HG03521 (cell line): ENCODE data around the gene UBE2E3.
"Not testable (repeated sequence)": the region's sequence is repeated elsewhere in the genome, so short reads cannot be mapped to it uniquely, and the experiment has no call there.

Experiments
- ATAC-seq: cut with Tn5 transposase; IDR thresholded peaks from one replicate; pipeline ENCODE4 v1.9.1; 2021; ENCODE audit warnings: mild to moderate bottlenecking, moderate library complexity; ENCODE audit not compliant: unreplicated experiment

UBE2E3 gene

DNA sequence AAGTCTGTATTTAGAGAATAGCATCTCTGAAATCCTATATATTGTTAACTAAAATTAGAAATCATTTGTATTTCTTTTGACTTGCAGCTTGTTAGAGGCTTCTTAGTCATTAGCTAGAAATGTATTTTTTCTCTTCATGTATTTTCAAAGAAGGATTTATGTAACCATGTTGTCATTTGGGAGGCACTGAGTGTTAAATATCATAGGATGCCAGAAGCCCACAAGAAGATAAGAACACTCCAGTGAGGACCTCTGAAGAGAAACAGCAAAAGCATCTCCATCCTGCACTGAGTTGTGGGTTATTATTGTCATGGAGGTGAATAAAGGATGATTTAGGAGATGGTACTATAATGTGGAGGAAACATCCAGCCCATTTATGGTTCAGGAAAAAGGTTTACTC is 93.5 kb downstream of the UBE2E3 start:
- no peak for ATAC-seq

DNA sequence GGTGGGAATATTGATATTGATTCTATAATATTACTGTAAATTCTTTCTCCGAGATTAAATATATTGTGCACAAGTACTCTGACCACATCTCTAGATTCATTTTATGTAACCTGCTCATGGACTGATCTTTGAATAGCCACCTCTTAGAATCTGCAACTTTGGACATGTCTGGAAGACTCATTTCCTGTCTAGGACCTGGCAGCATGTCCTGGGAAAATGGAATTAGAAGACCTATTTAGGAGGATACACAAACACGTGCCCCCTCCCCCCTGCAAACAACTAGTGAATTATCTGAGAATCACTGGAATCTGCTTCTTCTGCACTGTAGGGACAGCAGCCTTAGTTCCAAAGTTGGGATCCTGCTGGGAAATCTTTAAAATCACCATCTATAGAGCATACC is 94.1 kb downstream of the UBE2E3 start:
- ATAC-seq = no peak

DNA sequence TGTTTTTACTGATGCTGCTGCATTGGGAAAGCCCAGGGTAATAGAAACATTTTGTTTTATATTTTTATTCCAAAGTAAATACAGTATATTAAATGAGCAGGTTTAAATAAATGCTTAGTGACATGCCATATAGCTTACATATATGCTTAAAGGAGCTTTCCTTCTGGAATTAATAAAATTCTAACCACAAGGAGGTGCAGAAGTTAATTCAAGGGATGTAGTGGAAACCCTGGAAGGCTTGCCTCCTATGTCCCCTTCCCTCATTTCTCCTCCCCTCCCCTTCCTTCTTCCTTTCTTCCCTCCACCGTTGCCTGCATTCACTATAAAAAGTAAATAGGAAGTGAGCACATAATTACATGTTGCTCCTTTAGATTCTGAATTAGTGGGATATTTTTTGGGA is 96.3 kb downstream of the UBE2E3 start:
- no peak for ATAC-seq

DNA sequence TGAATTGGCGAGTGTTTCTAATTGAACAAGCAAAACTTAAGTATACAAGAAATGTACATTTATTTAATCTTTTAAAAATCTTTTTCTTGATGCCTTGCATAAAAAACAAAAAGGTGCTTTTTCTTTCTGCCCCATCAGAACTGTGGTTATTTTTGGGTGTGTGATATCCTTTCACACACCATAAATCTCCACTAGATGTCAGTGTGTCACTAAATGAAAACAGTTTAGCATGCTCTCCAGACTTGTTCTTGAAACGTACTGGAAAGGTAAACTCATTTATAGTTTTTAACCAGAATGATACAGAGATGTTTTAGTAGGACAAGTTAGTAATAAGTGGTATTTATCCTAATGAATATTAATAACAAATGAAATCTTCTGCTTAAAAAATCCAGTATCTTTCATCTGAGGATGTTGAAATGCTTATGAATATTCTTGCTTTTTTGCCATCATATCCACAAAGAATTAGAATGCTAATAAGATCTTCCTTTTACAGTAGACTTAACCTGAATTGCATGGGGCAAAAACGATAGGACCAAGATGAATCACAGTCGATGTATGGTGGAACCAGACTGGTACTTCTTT is 96.8 kb downstream of the UBE2E3 start:
- ATAC-seq = peak; percentile 85

DNA sequence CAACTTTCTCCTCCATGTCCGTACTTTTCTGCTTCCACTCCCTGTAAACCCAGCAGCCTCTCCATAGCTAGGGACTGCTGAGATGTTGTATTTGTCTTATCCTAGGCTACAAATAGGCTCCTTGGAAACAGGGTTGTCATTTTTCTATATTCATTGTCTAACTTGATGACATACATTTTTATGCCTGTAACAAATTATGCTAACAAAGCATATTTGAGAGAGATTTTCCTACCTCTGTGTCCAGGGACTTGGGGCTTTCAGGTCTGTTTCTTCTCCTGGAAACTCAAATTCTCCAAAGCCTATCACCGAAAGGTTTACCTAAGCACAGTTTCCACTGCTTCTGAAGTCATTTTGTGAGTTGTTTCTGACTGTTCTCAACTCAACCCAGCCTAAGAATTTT is 102.7 kb downstream of the UBE2E3 start:
- ATAC-seq = no peak

DNA sequence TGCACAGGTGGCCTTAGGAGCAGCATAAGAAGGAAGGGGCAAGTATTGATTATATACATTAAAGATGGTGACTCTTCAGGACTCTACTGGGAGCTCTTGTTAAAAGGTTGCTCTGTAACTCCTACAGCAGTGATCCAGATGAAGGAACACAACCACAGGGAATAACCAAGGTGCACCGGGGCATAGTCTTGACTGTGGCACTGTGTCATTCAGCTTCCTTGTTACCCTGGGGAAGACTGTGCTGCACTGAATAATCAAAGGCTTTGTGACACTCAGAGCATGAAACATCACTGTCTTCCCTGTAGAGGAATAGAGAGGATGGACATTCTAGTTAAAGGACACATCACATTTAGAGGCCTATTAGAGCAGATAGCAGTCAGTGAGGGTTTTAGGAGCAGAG is 105.3 kb downstream of the UBE2E3 start:
- no peak for ATAC-seq

DNA sequence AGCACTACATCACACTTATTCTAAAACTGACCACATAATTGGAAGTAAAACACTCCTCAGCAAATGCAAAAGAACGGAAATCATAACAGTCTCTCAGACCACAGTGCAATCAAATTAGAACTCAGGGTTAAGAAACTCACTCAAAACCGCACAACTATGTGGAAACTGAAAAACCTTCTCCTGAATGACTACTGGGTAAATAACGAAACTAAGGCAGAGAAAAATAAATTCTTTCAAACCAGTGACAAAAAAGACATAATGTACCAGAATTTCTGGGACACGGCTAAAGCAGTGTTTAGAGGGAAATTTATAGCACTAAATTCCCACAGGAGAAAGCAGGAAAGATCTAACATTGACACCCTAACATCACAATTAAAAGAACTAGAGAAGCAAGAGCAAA is 111.5 kb downstream of the UBE2E3 start:
- not testable (repeated sequence) for ATAC-seq

DNA sequence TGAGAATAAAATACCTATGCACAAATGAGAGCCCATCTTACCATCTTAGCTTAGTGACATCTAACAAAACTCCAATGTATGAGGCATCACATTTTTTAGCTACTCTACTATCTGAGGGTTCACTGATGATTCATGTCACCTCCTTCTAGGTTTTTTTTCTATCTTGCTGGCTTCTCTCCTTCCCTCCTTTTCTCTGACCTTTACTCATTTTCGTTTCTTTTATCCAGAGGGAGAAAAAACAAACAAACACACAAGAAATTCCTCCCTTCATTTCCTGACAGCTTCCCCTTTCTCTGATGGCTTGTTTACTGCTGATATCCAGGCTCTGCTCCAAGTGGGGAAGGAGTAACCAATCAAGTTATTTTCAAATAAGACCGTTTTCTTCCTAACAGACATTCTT is 115.1 kb downstream of the UBE2E3 start:
- no peak for ATAC-seq

DNA sequence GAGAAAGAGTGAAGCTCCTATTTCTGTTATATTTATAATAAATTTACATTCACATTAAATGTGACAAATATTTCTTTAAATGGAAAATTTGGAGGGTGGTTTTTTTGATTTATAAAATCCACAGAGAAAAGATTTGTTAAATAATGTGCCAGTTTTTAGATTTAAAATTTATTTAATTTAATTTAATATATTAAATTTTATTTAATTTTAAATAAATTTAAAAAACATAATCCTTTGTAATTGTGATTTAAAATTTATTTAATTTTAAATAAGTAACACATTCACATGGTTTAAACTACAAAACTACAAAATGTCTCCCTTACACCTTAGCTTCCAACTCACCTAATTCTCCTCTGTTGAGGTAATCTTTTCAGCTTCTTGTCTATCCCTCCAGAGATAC is 123.3 kb downstream of the UBE2E3 start:
- ATAC-seq = no peak

DNA sequence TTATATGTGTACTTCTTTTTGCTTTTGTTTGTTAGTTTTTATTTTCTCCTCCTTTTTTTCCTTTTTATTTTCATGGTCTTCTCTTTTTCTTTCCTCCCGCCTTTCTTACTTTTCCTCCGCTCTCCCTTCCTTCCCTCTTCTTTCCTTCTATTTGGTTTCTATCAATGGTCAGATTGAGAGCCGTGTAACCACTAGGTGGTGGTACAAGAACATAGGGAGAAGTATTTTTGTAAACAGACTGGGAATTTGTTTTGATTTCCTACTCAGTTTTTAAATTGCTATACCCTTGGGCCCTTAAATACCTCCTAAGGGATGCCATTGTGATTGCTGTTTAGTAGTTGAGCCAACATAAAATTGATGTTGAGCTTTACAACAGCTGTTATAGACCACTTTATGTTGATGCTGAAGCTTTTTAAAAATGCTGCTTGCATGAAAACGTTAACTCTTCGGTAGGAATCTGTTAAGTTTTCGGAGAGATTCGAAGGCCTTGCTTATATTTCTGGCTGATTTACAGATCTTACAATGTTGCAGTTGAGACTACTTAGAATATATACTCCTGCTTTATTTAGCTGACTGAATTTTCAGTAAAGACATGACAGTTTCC is 124.2 kb downstream of the UBE2E3 start:
- ATAC-seq = no peak

DNA sequence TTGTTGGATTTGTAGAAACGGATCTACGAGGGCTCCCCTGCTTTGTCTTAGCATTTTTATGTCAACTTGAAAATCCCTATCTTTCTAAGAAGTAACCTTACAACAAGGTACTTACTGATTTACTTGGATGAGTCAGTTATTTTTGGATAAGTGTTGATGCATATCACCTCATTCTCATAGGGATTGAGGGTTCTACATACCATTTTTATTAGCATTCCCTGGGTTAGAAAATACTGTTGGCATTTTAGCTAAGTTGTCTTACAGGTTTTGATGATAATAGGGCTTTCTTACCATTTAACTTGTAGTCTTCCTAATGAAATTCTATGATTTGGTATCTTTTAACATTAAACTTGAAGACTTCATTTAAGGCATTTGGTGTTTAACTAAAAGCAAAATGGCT is 125.2 kb downstream of the UBE2E3 start:
- no peak for ATAC-seq

DNA sequence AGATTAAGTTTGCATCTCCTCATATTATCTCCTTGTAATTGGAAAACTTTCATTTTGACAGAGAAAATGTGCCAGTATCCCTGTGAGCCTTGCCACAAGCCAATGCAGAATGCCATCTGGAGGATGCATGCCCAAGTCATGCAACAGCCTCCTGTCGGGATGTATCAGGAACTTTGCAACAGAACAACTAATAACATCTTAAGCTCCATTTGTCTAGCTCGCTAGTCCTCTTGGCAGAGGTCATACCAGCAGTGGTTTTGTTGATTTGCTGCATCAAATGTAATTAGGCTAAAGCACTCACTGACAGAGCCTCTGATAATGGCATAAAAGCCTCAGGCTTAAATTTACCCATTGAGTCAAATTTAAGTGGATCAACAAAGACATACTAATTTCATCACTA is 125.8 kb downstream of the UBE2E3 start:
- no peak for ATAC-seq

DNA sequence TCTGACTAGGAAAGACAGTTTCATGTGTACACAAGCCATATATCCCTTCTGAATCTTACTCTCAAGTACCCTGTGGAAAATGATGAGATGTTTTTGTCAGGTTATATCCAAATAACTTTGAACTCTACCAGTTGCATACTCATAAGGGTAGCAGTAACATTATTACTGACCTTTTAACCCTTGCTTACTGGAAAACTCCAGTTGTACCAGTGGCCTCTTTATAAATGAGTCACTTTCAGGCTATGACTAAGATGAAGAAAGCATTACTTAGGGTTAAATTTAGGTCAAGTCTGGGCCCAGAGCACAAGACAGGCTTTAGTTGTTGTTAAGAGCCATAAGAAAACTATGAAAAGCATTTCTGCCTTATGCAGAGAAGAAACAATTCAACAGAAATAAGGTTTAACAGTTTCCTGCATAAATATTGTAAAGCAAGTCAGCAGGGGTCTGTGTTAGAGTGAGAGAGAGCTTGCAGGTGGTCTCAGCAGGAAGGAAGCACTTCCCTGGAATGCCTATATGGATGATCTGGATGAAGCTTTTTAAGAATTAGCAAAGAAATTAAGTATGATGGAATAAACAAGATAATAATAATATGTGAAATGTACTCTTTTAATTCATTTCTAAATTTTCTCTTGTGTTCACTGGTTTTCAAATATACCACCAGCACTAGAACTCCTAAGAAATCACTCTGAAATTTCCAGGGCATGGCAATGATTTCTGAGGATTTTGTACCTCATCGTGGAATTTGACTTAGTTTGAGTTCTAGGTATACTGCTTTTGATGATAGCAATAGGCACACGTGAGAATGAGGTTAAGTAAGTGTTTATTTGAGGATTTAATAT is 126.6 kb downstream of the UBE2E3 start:
- peak; percentile 99 for ATAC-seq

DNA sequence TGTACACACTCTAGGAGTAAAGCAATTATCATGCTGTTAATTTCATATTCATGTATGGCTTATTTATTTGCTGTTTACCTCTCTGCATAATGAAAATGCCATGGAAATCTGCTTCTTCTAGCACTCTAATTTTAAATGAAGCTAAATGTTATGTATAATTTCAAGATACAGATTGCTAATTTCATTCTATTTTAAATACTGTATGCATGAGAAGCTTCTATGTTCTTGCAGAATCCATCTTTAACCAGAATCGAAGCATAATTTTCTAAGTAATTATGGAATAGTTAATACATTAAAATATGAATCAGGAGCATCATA is 127.2 kb downstream of the UBE2E3 start:
- ATAC-seq = no peak

DNA sequence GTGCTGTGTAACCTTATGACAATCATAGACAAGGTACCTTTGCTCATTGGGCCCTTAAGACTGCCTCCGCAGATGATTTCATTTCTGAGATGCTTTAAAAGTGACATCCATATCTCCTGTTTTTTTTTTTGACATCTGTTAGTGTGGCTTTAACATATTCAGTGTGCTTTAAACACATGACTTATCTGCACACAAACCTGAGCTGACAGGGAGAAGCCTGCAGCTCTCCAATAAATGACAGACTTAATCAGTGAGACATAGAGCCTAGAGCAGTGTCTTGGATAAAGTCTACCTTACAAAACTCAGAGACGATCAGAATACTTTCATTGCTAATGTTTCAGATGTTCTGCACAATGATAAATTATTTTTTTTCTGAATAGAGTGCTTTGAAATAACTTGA is 130.7 kb downstream of the UBE2E3 start:
- ATAC-seq = no peak

DNA sequence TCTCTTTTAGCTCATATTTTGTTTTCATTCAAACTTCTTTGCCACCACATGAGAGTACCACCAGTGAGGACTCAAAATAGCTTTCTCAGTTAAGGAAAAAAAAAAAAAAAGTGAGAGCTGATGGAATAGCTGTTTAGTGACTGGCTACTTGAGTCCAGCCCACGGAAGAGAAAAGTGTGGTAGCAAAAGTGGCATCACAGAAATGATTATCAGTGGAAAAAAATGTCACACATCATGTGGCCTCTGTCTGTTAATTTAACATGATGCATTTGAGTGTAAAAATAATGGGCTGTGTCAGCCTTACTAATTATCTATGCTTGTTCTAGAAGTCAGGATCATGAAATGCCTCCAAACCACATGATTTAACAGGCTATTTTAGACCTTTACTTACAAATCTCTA is 132.5 kb downstream of the UBE2E3 start:
- ATAC-seq = no peak
